SK-N-MC (cell line): ENCODE measurements around the gene NKD1.

ENCODE experiments used
- EZH2 ChIP-seq: fragments of 200-600 bp; sonication (generic); IDR thresholded peaks from one replicate; pipeline ENCODE4 v1.6.1; 2017; ENCODE audit warnings: antibody characterized with exemption
- FOXP2 ChIP-seq: optimal IDR thresholded peaks from 2 replicates; pipeline ENCODE3; 2011; ENCODE audit warnings: mild to moderate bottlenecking, moderate library complexity; ENCODE audit not compliant: insufficient read depth; ENCODE audit errors: extremely low read length, control extremely low read depth
- POLR2AphosphoS5 ChIP-seq: IDR thresholded peaks from 2 replicates; pipeline ENCODE4 v1.6.1; 2012; ENCODE audit warnings: mild to moderate bottlenecking, low read depth, low read length, borderline replicate concordance

DNA sequence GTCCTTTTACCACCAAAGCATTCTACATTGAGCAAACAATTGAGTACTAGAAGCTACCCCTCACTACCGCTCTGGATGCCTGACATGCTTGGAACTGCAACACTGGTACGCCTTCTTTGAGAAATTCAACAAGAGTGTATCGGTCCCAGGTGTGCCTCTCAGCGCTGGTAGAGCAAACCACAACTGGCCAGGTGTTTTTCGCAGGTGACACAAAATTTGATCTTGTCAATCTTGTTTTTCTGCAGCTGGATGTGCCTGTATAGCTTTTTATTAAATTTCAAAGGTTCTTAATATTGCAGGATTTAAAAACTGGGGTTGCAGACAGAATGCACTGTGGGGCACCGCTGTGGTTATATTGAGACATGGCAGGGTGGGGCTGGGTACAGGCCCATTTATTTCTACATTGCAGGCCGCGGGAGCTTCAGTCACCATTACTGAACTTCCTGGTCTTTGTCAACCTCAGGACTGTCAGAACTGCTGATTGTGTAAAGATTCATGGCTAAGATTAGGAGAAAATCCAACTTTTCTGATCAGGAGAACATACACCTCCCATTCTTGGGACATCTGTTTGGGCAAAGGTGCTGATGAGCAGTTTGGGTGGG is 137.4 kb downstream of the NKD1 start:
- TF ChIP-seq POLR2AphosphoS5 = no peak
- no peak for TF ChIP-seq EZH2
- TF ChIP-seq FOXP2 = no peak
